ENCODE data around the gene ZNF487.
"Not testable (repeated sequence)": the region's sequence is repeated elsewhere in the genome, so short reads cannot be mapped to it uniquely, and the experiment has no call there.

The ZNF487 gene

DNA sequence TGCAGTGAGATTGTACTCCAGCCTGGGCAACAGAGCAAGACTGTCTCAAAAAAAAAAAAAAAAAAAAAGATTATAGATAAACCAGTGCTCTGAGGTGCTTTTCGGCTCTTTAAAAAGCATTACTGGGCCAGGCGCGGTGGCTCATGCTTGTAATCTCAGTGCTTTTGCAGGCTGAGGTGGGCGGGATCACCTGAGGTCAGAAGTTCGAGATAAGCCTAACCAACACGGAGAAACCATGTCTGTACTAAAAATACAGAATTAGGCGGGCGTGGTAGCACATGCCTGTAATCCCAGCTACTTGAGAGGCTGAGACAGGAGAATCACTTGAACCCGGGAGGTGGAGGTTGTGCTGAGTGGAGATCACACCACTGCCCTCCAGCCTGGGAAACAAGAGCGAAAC lies 21.4 kb upstream of the ZNF487 start:
- TF ChIP-seq CTCF (IDR thresholded peaks at IDR 0.05; ENCODE audit: low read depth, low read length): no peak
- DNase-seq (ENCODE audit: extremely low read depth, low read depth): no peak

DNA sequence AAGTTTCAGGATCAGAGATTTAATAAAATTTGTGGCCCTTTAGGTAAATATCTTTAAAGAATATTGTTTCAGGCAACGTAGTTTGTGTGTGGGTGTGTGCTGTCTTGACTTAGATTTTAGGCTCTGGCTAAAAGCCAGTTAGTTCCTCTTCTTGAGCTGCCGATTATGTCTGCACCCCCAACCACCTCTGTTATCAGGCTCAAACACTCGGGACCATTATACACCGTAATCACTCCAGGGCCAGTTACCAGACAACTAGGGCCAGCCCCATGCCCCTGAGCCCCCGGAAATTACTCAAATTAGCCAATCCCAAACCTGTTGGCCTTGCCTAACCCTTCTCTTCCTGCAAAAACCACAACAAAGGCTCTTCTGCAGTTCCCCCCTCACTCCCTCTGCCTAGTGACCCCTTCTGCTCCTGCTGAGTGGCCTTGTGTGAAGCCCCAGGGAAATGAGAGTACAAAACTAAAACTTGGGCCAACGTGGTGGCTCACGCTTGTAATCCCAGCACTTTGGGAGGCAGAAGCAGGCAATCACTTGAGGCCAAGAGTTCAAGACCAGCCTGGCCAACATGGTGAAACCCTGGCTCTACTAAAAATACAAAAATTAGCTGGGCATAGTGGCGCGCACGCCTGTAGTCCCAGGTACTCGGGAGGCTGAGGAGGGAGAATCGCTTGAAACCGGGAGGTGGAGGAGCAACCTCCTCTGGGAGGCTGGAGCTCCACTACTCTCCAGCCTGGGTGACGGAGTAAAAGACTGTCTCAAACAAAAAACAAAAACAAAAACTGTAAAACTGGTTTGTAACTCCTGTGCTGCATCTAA lies 18.8 kb upstream of the ZNF487 start:
- no peak for TF ChIP-seq CTCF (IDR thresholded peaks at IDR 0.05; ENCODE audit: low read depth, low read length)
- no peak for DNase-seq (ENCODE audit: extremely low read depth, low read depth)

DNA sequence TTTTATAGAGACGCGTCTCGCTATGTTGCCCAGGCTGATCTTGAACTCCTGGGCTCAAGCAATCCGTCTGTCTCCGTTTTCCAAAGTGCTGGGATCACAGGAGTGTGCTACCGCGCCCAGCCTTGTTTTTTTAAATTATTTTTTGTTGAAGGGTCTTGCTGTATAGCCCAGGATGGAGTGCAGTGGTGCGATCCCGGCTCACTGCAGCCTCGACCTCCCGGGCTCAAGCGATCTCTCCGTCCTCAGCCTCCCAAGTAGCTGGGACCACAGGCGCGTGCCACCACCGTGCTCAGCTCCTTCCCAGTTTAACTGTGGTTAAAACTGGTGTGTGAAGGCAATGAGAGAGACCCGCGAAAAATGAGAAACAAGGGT lies 16.9 kb upstream of the ZNF487 start:
- TF ChIP-seq CTCF (IDR thresholded peaks at IDR 0.05; ENCODE audit: low read depth, low read length): no peak
- no peak for DNase-seq (ENCODE audit: extremely low read depth, low read depth)

- peak; percentile 9; the same call in 1 of the 2 replicates for TF ChIP-seq CTCF (IDR thresholded peaks at IDR 0.05; ENCODE audit: low read depth, low read length)
- DNase-seq (ENCODE audit: extremely low read depth, low read depth): no peak
Measured at GRCh38 chr10:43420369-43421200, 16.3 kb upstream of the ZNF487 start.

DNA sequence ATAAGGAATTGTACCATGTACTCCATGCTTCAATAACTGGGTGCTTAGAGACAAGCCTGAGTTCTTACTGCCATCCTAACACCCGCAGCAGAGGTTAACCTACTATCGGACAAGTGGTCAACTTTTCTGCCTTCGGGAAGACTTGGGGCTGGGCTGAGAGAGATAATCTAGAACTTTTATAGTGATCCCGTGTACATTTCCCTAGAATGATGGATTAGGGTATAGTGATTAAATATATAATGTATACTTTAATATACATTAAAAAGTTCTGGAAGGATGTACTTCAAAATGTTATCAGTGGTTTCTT lies 15.8 kb upstream of the ZNF487 start:
- no peak for DNase-seq (ENCODE audit: extremely low read depth, low read depth)

GRCh38 chr10:43421519-43421918 lies 15.4 kb upstream of the ZNF487 start:
- no peak for TF ChIP-seq CTCF (IDR thresholded peaks at IDR 0.05; ENCODE audit: low read depth, low read length)
- no peak for DNase-seq (ENCODE audit: extremely low read depth, low read depth)

More for the DNA sequence above, 15.8 kb upstream of the ZNF487 start:
- TF ChIP-seq CTCF (IDR thresholded peaks at IDR 0.05; ENCODE audit: low read depth, low read length): no peak

DNA sequence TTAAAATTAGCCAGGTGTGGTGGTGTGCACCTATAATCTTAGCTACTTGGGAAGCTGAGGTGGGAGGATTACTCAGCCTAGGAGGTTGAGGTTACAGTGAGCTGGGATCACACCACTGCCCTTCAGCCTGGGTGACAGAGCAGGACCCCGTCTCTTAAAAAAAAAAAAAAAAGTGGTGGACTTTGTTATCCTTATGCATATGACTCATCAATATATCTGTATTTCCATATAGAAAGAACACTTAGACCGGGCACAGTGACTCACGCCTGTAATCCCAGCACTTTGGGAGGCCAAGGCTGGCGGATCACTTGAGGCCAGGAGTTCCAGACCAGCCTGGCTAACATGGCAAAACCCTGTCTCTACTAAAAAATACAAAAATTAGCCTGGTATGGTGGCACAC lies 15.0 kb upstream of the ZNF487 start:
- DNase-seq (ENCODE audit: extremely low read depth, low read depth): not testable (repeated sequence)
